ENCODE data around the gene MAP3K12. TPM values are rescaled to one million over a fixed set of nuclear protein-coding genes. Genes with fewer than 3 reads are reported as not detected.

Gene MAP3K12
- total RNA-seq, 2 experiments from 2014 or later, result 7.2 to 13.4 TPM

GRCh38 chr12:53453953-53454640, 45.2 kb downstream of the MAP3K12 start:
- Histone ChIP-seq H2AFZ (ENCODE audit: low read length) (no peak overlapping the region), H3K27ac (ENCODE audit: low read depth, low read length, poor library complexity, severe bottlenecking) (peak overlapping the region; percentile 22), H3K4me3 (ENCODE audit: low read depth, low read length, poor library complexity, severe bottlenecking) (peak overlapping the region; percentile 96), H3K4me2 (ENCODE audit: low read length) (peak overlapping the region; percentile 98), H3K4me1 (ENCODE audit: insufficient read depth, low read length, poor library complexity, severe bottlenecking) (peaks cover 19% of the 10 kb centered on the region), H3K9me3 (ENCODE audit: low read length) (no peaks in the 10 kb centered on the region), H3K9me2 (ENCODE audit: insufficient read depth, low read length) (no peaks in the 10 kb centered on the region), H3K79me2 (ENCODE audit: insufficient read depth, low read depth, low read length) (peaks cover 67% of the 10 kb centered on the region), H4K20me1 (ENCODE audit: insufficient read depth, low read length) (peaks cover 36% of the 10 kb centered on the region), H3K36me3 (ENCODE audit: insufficient read depth, low read length) (peaks cover 68% of the 10 kb centered on the region)
- ChIA-PET CTCF (ENCODE audit: unreplicated experiment) (interaction anchor here (0.5 to 0.9 kb wide), 2 partner anchors 22 to 598 kb away, joined by 3 read pairs; no protein-coding TSS in a partner anchor), POLR2A (interaction anchor here (0.6 to 0.7 kb wide), 3 partner anchors 11 to 278 kb away, joined by 3 to 4 read pairs (median 3); no protein-coding TSS in a partner anchor)
- TF ChIP-seq CTCF (conservative IDR thresholded peaks at IDR 0.05; ENCODE audit: low read length) (no peak), EZH2phosphoT487 (IDR thresholded peaks at IDR 0.05; ENCODE audit: borderline replicate concordance, low read depth, low read length) (no peak)
- BruUV-seq (replicated peaks), result no TSS peak
- intact Hi-C loops (cut with micrococcal nuclease; ENCODE audit: unreplicated experiment), result no loop called here
- no peak for DNase-seq (ENCODE audit: low spot score)

GRCh38 chr12:53452159-53453077, 46.8 kb downstream of the MAP3K12 start:
- no TSS peak for BruUV-seq (replicated peaks)
- intact Hi-C loops (cut with micrococcal nuclease; ENCODE audit: unreplicated experiment), result loop anchor here (1.0 kb wide), 1 partner anchor 47 kb away; the partner anchor contains the start of gene MAP3K12
- ChIA-PET CTCF (ENCODE audit: unreplicated experiment) (no interaction called here), POLR2A (interaction anchor here (0.7 kb wide), 2 partner anchors 11 to 104 kb away, joined by 3 to 5 read pairs; no protein-coding TSS in a partner anchor)
- no peak overlapping the region for H2AFZ ChIP-seq (ENCODE audit: low read length)
- TF ChIP-seq EZH2phosphoT487 (IDR thresholded peaks at IDR 0.05; ENCODE audit: borderline replicate concordance, low read depth, low read length) (no peak), CTCF (conservative IDR thresholded peaks at IDR 0.05; ENCODE audit: low read length) (peak; percentile 79)
- H3K36me3 ChIP-seq (ENCODE audit: insufficient read depth, low read length), result peaks cover 65% of the 10 kb centered on the region
- H3K79me2 ChIP-seq (ENCODE audit: insufficient read depth, low read depth, low read length), result peaks cover 53% of the 10 kb centered on the region
- H3K4me3 ChIP-seq (ENCODE audit: low read depth, low read length, poor library complexity, severe bottlenecking), result peak overlapping the region; percentile 96
- no peaks in the 10 kb centered on the region for H3K9me3 ChIP-seq (ENCODE audit: low read length)
- no peaks in the 10 kb centered on the region for H3K9me2 ChIP-seq (ENCODE audit: insufficient read depth, low read length)
- H3K4me1 ChIP-seq (ENCODE audit: insufficient read depth, low read length, poor library complexity, severe bottlenecking), result peaks cover 19% of the 10 kb centered on the region
- H3K27ac ChIP-seq (ENCODE audit: low read depth, low read length, poor library complexity, severe bottlenecking), result peak overlapping the region; percentile 82
- peaks cover 36% of the 10 kb centered on the region for H4K20me1 ChIP-seq (ENCODE audit: insufficient read depth, low read length)
- H3K4me2 ChIP-seq (ENCODE audit: low read length), result peak overlapping the region; percentile 98
- DNase-seq (ENCODE audit: low spot score), result peak; percentile 84
